Mammary epithelial cell (primary cell): ENCODE results near the gene EYS.

Experiments
- EZH2 ChIP-seq: IDR thresholded peaks from 2 replicates; pipeline ENCODE4 v1.6.1; 2012; ENCODE audit warnings: low read length, inconsistent platforms, borderline replicate concordance
- TF ChIP-seq, protein P1 (sequence below), 2 donors: IDR thresholded peaks in 1 of 2; conservative IDR thresholded peaks in 1 of 2; 2 replicates each; pipeline ENCODE4 v1.5.1; 2011 to 2012; ENCODE audit warnings: inconsistent platforms in 2 of 2, low read length in 2 of 2, mild to moderate bottlenecking in 2 of 2, control low read depth in 1 of 2, low read depth in 1 of 2; ENCODE audit not compliant: insufficient read depth in 1 of 2; ENCODE audit errors: extremely low read depth in 1 of 2

DNA sequence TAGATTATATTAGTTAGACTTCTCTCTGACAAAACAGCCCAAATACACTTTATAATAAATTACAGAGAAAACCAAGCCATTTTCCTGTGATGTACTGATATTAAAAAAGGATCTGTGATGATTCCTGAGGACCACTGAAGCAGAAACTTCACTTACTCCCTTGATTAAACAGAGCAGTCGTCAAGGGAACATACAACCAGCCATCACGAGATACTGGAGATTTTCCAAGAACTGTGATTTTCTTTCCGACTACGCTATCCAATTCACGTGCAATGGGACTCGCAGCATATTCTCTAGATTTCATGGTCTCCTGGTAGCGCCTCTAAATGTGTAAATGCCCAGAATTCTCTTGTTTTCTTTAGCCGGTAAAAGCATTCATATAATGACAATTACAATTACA, 1694.0 kb downstream of the EYS start:
- TF ChIP-seq, protein P1, sequence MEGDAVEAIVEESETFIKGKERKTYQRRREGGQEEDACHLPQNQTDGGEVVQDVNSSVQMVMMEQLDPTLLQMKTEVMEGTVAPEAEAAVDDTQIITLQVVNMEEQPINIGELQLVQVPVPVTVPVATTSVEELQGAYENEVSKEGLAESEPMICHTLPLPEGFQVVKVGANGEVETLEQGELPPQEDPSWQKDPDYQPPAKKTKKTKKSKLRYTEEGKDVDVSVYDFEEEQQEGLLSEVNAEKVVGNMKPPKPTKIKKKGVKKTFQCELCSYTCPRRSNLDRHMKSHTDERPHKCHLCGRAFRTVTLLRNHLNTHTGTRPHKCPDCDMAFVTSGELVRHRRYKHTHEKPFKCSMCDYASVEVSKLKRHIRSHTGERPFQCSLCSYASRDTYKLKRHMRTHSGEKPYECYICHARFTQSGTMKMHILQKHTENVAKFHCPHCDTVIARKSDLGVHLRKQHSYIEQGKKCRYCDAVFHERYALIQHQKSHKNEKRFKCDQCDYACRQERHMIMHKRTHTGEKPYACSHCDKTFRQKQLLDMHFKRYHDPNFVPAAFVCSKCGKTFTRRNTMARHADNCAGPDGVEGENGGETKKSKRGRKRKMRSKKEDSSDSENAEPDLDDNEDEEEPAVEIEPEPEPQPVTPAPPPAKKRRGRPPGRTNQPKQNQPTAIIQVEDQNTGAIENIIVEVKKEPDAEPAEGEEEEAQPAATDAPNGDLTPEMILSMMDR (conservative IDR thresholded peaks at IDR 0.05 in 1 of 2, IDR thresholded peaks at IDR 0.05 in 1 of 2; ENCODE audit: extremely low read depth in 1 of 2, insufficient read depth in 1 of 2, low read depth in 1 of 2, low read length in 2 of 2) = no peak
- no peak for TF ChIP-seq EZH2
